Stimulated activated effector memory CD8-positive, alpha-beta T cell treated with anti-CD3 and anti-CD28 coated beads, Interleukin-12 subunit alpha, Interleukin-12 subunit beta, amount 100 ng/mL, for 72 hours (primary cell): ENCODE data around the gene PIK3C2G.

Source experiments
- ATAC-seq: fragments of 150-1000 bp; cut with Tn5 transposase; 2 replicates; pipeline ENCODE4 v1.10.0; 2021
- DNase-seq, 2 donors: peaks; one replicate each; pipeline ENCODE4 v3.0.0; 2021 to 2022; ENCODE audit warnings: low spot score in 2 of 2
- H3K27ac Mint-ChIP-seq: one replicate; pipeline ENCODE4 v1.8.0; 2022; ENCODE audit warnings: mild to moderate bottlenecking, mixed read lengths
- H3K36me3 Mint-ChIP-seq: one replicate; pipeline ENCODE4 v1.8.0; 2022; ENCODE audit warnings: mild to moderate bottlenecking, mixed read lengths
- H3K4me1 Mint-ChIP-seq: one replicate; pipeline ENCODE4 v1.8.0; 2022; ENCODE audit warnings: mixed read lengths
- H3K4me3 Mint-ChIP-seq: one replicate; pipeline ENCODE4 v1.8.0; 2022; ENCODE audit warnings: mild to moderate bottlenecking, mixed read lengths
- H3K9me3 Mint-ChIP-seq: one replicate; pipeline ENCODE4 v1.8.0; 2022; ENCODE audit warnings: mixed read lengths

The PIK3C2G gene

DNA sequence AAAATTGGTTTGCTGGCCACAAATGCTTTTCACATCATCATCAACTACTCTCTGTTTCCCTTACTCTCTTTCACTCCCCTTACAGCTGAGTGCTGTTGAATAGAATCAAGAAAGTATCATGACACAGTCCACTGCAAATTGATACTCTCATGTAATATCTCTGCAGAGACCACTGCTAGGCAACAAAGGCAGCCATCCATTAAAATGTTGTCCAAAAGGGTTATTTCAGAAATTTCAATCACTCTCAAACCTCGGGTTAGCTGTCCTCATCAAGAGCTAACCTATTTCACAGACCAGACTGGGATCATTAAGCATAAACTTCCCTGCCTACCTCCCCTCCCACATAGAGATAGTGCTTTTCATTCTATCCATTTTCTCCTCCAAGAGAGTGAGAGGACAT is 289.8 kb downstream of the PIK3C2G start:
- Mint-ChIP-seq H3K4me1 (no peaks in the 10 kb centered on the region), H3K9me3 (peaks cover 4% of the 10 kb centered on the region), H3K27ac (no peak overlapping the region), H3K4me3 (no peak overlapping the region), H3K36me3 (no peaks in the 10 kb centered on the region)
- no peak for ATAC-seq
- no peak for DNase-seq

DNA sequence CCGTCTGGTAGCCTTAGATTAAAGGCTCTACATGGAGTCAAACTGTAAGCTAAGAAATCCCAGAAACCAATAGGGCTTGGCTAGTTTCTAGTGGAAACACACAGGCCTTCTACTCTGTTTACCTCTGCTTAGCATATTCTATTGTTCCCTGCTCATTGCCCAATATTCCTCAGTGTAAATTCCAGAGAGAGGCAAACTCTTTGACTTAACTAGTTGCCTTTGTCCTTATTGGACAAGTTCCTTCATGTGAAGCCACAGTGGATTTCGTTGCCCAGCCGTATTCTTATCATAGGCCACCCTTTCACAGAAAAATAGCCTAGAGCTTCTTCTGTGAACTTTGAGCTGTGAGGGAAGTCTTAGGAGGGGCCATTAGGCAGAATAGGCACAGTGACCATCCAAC is 290.4 kb downstream of the PIK3C2G start:
- Mint-ChIP-seq H3K27ac (no peak overlapping the region), H3K4me1 (no peaks in the 10 kb centered on the region), H3K36me3 (no peaks in the 10 kb centered on the region), H3K4me3 (no peak overlapping the region), H3K9me3 (peaks cover 4% of the 10 kb centered on the region)
- no peak for ATAC-seq
- DNase-seq, result no peak

DNA sequence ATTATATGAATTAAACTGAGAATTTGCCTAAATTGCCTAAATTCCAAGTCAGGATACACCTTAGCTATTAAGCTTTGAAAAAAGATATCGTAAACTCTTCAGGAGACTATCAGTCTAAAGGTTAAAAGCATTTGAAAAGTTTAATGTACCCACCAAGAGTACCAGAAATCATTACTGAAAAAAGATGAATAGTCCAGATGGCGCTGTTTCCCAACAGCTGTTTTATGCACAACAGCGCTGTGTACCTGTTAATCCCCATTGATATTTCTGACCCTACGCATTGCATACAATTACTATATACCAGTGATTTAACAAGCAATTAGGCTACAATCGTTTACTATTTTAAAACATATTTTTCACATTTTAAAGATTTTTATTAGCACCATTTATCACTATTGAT is 291.5 kb downstream of the PIK3C2G start:
- Mint-ChIP-seq H3K4me3 (no peak overlapping the region), H3K9me3 (peaks cover 4% of the 10 kb centered on the region), H3K27ac (no peak overlapping the region), H3K4me1 (no peaks in the 10 kb centered on the region), H3K36me3 (no peaks in the 10 kb centered on the region)
- ATAC-seq, result no peak
- DNase-seq, result no peak

DNA sequence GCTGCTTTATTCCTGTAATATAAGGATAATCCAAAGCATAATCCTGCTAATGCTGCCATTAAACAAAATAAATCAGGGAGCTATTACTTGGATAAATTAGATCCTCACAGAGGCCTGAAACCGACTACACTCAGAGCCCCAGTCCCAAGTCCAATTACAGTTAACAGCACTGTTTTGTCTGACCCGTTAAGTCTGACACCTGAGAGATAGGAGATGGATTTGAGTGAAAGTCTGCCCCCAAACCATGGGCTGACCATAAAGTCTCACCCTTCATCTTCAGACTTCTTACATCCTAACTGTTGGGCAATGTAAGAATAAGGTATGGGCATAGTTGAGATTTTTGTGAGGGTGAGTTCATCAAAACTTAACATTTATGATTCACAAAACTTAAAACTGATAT is 294.8 kb downstream of the PIK3C2G start:
- peaks cover 15% of the 10 kb centered on the region for H3K9me3 Mint-ChIP-seq
- DNase-seq (no peak), ATAC-seq (no peak)
- no peak overlapping the region for H3K27ac Mint-ChIP-seq
- H3K36me3 Mint-ChIP-seq, result no peaks in the 10 kb centered on the region
- H3K4me1 Mint-ChIP-seq, result no peaks in the 10 kb centered on the region
- H3K4me3 Mint-ChIP-seq, result no peak overlapping the region

DNA sequence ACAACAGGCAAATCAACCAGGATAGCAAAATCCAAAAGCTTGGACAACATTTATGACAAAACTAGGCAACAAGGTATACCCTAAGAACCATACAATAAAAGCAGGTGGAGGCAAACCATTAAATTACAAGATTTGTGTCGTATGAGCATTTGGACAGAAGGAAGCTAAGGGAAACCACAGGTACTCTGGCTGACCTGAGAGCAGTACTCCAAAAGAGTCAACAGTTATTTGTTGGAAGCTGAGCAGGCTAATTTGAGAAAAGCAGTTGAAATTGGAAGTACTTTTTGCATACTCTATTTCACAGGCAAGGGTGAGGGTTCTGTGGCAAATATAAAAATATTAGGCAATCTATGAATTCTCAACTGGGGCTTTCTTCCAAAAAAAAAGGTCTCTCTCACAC is 297.9 kb downstream of the PIK3C2G start:
- Mint-ChIP-seq H3K9me3 (peaks cover 17% of the 10 kb centered on the region), H3K27ac (no peak overlapping the region), H3K36me3 (no peaks in the 10 kb centered on the region), H3K4me3 (no peak overlapping the region), H3K4me1 (no peaks in the 10 kb centered on the region)
- ATAC-seq (no peak), DNase-seq (no peak)

DNA sequence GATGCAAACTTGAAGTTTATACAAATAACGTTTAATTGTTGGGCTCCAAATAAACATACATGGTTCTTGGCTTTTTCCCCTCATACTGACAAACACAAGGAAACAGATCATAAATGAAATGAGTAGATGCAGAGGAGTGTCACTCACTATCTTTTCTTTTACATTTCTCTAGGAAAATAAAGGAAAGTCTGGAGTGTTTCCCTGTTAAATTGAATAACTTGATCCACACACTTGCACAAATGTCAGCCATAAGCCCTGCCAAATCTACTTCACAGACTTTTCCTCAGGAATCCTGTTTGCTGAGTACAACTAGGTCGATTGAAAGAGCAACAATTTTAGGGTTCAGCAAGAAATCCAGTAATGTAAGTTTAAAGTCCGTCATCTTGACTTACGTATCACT is 301.2 kb downstream of the PIK3C2G start:
- H3K27ac Mint-ChIP-seq, result no peak overlapping the region
- DNase-seq (no peak), ATAC-seq (no peak)
- no peaks in the 10 kb centered on the region for H3K4me1 Mint-ChIP-seq
- H3K36me3 Mint-ChIP-seq, result no peaks in the 10 kb centered on the region
- peaks cover 17% of the 10 kb centered on the region for H3K9me3 Mint-ChIP-seq
- no peak overlapping the region for H3K4me3 Mint-ChIP-seq

DNA sequence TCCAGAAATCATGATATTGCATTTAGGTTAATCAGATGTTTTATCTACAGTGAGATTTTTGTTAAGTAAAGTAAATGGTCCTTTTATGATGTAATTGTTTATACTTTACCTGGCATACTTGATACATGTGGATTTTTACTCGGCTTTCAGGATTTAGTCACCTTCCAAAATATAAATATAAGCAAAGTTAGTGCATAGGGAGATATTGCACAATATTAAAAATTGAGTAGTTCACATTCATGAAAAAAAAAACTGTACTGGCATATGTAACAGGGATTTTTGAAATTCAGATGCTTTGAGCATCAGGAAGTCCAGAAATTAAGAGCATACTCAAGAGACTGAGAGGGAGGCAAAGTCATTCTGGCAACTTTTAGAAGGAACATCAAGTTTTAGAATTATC is 303.0 kb downstream of the PIK3C2G start:
- Mint-ChIP-seq H3K4me1 (no peaks in the 10 kb centered on the region), H3K4me3 (no peak overlapping the region), H3K9me3 (peaks cover 14% of the 10 kb centered on the region), H3K36me3 (no peaks in the 10 kb centered on the region), H3K27ac (no peak overlapping the region)
- ATAC-seq, result no peak
- no peak for DNase-seq

DNA sequence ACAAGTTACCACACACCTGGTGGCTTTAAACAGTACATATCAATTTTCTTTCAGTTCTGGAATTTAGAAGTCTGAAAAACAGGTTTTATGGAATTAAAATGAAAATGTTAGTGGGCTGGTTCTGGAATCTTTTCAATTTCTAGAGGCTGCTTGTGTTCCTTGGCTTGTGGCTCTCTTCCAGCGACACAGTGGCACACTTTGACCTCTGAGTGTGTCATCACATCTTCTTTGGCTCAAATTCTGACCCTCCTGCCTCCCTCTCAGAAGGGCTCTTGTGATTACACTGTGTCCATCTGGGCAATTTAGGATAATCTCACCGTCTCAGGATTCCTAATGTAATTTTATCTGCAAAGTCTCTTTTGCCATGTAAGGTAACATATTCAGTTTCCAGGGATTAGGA is 306.5 kb downstream of the PIK3C2G start:
- H3K36me3 Mint-ChIP-seq, result no peaks in the 10 kb centered on the region
- ATAC-seq (no peak), DNase-seq (no peak)
- H3K4me3 Mint-ChIP-seq, result no peak overlapping the region
- no peak overlapping the region for H3K27ac Mint-ChIP-seq
- peaks cover 6% of the 10 kb centered on the region for H3K9me3 Mint-ChIP-seq
- no peaks in the 10 kb centered on the region for H3K4me1 Mint-ChIP-seq

DNA sequence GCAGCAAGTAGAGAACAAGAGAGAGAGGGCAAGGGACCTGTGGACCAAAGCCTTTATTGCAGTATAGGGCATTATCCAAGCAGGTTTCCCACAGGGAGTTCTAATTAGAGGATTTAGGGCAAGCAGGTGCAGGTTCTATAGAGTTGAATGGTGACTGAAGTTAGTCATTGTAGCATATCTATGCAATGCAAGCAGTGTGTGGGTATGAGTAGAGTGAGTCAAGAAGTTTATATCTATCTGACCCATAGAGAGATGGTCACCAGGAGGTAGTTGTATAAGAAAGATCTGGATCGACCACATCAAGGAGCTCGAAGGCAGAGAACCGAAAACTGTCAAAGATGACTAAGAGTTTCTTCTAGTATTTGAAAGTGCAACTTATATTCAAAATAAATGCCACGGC is 309.2 kb downstream of the PIK3C2G start:
- DNase-seq (no peak), ATAC-seq (no peak)
- Mint-ChIP-seq H3K4me3 (no peak overlapping the region), H3K9me3 (peaks cover 6% of the 10 kb centered on the region), H3K27ac (no peak overlapping the region), H3K4me1 (no peaks in the 10 kb centered on the region), H3K36me3 (no peaks in the 10 kb centered on the region)

DNA sequence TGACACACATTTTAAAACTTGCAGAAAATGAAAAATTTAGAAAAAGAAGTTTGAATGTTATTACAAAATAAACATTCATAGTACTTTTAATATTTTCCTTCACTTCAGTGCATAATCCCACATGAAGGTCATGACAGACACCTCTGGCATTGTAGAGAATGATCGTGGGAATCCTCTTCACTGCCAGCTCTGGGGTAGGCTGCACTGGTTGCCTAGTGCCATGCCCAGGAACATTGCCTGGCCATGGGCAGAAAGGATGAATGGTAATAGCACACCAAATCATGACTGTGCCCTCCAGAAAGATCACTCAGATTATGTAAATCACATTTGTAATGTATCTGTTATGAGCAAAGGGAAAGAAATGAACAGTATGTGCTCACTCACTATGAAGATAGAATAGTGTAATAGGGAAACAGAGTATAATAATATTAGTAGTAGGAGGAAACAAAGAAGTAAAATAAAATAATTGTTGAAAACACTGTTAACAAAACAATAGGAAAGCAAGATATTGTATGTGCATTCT is 314.8 kb downstream of the PIK3C2G start:
- no peaks in the 10 kb centered on the region for H3K4me1 Mint-ChIP-seq
- DNase-seq, result no peak
- no peak overlapping the region for H3K27ac Mint-ChIP-seq
- peaks cover 6% of the 10 kb centered on the region for H3K9me3 Mint-ChIP-seq
- no peak overlapping the region for H3K4me3 Mint-ChIP-seq
- no peak for ATAC-seq
- no peaks in the 10 kb centered on the region for H3K36me3 Mint-ChIP-seq

DNA sequence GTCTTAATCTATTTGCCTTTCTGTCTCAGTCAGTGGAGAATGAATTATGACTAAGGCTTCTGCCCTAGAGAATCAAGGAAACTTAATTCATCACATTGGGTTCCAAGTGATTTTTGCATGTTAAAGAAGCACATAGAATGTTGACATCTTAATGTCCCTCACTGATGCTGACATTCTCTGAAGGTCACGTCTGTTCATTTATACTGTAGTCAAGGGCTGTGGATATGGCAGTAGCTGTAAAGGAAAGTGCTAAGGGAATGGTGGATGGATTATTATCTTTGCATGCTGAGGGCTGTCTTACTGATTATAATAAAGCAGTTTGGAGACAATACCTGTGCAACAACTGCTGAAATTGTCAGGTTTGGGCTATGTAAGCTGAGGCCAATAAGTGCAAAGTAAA is 315.3 kb downstream of the PIK3C2G start:
- no peaks in the 10 kb centered on the region for H3K36me3 Mint-ChIP-seq

DNA sequence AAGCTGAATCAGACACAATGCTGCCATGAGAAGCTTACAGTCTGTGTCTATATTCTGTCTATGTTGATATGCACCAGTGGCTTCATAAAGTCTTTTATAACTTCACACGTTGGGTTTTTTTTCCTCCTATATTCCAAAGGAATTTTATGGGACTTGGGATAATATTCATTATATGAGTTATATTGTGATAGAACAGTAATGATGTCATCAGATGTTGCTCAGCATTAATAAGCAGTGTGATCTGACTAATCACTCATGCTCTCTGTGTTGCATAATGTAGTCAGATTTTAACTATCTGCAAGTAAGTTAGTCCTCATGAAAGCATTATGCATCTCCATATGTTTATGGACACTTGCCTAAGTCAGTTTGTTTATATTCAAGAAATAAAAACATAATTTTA is 316.9 kb downstream of the PIK3C2G start:
- ATAC-seq (no peak), DNase-seq (no peak)
- Mint-ChIP-seq H3K4me1 (no peaks in the 10 kb centered on the region), H3K4me3 (no peak overlapping the region), H3K36me3 (no peaks in the 10 kb centered on the region), H3K27ac (no peak overlapping the region), H3K9me3 (peaks cover 10% of the 10 kb centered on the region)

More for the DNA sequence above, 315.3 kb downstream of the PIK3C2G start:
- no peak overlapping the region for H3K27ac Mint-ChIP-seq
- DNase-seq (no peak), ATAC-seq (no peak)
- no peaks in the 10 kb centered on the region for H3K4me1 Mint-ChIP-seq
- H3K4me3 Mint-ChIP-seq, result no peak overlapping the region
- peaks cover 9% of the 10 kb centered on the region for H3K9me3 Mint-ChIP-seq

DNA sequence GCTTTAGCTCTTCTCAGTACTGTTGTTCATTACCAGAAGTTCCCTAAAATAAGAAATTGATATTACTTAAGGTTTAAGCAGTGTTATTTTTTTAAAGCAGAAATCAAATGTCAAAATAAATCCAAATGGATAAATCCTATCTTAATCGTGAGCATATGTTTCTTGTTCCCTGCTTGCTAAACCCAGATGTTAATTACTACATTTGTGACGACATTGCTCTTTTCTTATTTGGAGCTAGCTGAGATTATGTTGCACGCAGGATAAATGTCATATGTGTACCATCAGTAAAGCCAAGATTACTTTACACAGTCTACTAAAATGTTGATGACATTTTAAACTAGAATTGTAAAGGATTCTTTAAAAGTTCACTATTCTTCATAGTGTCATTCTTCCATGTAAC is 319.0 kb downstream of the PIK3C2G start:
- H3K27ac Mint-ChIP-seq, result no peak overlapping the region
- H3K4me3 Mint-ChIP-seq, result no peak overlapping the region
- H3K9me3 Mint-ChIP-seq, result peaks cover 10% of the 10 kb centered on the region
- H3K36me3 Mint-ChIP-seq, result no peaks in the 10 kb centered on the region
- ATAC-seq (no peak), DNase-seq (no peak)
- no peaks in the 10 kb centered on the region for H3K4me1 Mint-ChIP-seq

DNA sequence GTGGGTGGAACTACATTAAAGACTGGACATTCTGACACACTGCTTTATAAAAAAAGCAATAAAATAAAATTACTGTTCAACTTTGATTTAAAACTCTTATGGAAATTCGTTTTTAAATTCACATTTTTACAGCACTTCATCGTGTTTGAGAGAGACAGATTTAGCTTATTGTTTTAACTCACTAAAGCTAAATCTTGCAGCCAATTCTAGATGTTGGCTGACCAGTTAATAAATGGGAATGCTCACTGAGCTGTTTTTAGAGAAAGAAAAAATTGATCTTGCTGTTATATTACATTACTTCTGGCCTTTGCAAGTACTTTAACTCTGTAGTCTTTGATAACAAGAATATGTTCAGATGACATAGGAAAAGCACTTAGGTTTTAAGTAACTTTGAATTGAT is 319.4 kb downstream of the PIK3C2G start:
- H3K4me1 Mint-ChIP-seq, result no peaks in the 10 kb centered on the region
- H3K4me3 Mint-ChIP-seq, result no peak overlapping the region
- H3K9me3 Mint-ChIP-seq, result peaks cover 10% of the 10 kb centered on the region
- no peak overlapping the region for H3K27ac Mint-ChIP-seq
- ATAC-seq (no peak), DNase-seq (no peak)
- H3K36me3 Mint-ChIP-seq, result no peaks in the 10 kb centered on the region

DNA sequence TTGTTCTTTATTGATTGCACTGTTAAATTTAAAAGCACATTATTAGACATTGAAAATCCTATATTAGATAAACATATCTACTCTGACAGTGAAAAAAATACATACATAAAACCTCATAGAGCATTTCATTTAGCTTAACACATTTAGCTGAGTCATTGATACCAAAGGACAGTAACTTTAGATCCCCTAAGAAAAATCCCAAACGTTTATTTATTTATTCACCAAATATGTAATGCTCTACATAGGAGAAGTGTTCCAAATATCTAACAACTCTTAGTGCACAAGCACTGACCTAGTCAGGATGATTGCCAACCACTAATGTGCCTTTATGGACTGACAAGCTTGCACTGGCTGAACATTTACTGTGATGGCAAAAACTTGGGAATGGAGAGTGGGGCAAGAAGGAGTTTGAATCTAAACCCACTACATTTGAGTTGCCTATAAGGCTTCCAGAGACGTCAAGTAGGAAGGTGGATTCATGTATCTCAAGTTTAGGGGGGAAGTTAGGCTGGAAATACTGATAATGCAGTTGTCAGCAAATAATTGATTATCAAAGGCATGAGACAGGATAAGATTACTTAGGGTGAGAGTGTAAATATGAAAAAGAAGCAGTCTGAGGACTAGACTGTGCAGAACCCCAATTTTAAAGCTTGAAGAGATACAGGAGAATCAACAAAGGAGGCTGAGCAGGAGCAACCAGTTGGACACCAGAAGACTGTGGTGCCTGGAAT is 320.1 kb downstream of the PIK3C2G start:
- ATAC-seq, result no peak
- Mint-ChIP-seq H3K4me3 (no peak overlapping the region), H3K9me3 (peaks cover 10% of the 10 kb centered on the region)

DNA sequence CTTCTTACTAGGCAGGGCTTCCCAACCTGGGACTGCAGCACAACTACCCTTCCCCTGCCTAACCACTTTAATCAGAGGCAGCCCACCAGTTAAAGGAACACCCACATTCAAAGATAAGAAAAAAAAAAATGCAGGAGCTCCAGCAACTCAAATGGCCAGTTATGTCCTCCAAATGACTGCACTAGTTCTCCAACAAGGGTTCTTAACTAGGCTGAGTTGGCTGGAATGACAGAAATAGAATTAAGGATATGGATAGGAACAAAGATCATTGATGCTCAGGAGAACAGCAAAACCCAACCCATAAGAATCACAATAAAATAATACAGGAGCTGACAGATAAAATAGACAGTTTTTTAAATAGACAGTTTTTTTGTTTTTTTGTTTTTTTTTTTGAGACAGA is 322.3 kb downstream of the PIK3C2G start:
- no peak for DNase-seq
- no peak for ATAC-seq
- H3K9me3 Mint-ChIP-seq, result peaks cover 10% of the 10 kb centered on the region
- no peak overlapping the region for H3K27ac Mint-ChIP-seq
- no peak overlapping the region for H3K4me3 Mint-ChIP-seq
- no peaks in the 10 kb centered on the region for H3K4me1 Mint-ChIP-seq
- H3K36me3 Mint-ChIP-seq, result no peaks in the 10 kb centered on the region

More for the DNA sequence above, 320.1 kb downstream of the PIK3C2G start:
- Mint-ChIP-seq H3K4me1 (no peaks in the 10 kb centered on the region), H3K36me3 (no peaks in the 10 kb centered on the region), H3K27ac (no peak overlapping the region)
- no peak for DNase-seq
